ENCODE measurements around the gene SH3PXD2A.

DNA sequence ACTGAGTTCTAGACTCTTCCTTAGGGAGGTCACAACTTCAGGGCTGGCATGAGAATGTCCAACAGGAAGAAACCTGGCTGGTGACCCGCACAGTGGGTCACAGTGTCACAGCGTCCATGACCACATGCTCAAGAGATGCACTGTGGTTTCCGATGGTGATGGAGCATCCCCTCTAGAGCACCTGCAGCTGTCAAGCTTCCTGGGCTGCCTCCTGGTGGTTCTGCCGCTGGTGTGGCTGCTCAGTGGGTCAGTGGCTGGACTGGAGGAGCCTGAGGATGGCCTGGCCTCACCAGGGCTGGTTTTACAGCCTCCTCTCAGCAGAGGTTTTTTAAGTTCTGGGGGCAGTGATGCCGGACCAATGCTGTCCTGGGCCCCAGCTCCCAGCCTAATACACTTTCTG, 149.3 kb downstream of the SH3PXD2A start:
- TF ChIP-seq, protein P1, sequence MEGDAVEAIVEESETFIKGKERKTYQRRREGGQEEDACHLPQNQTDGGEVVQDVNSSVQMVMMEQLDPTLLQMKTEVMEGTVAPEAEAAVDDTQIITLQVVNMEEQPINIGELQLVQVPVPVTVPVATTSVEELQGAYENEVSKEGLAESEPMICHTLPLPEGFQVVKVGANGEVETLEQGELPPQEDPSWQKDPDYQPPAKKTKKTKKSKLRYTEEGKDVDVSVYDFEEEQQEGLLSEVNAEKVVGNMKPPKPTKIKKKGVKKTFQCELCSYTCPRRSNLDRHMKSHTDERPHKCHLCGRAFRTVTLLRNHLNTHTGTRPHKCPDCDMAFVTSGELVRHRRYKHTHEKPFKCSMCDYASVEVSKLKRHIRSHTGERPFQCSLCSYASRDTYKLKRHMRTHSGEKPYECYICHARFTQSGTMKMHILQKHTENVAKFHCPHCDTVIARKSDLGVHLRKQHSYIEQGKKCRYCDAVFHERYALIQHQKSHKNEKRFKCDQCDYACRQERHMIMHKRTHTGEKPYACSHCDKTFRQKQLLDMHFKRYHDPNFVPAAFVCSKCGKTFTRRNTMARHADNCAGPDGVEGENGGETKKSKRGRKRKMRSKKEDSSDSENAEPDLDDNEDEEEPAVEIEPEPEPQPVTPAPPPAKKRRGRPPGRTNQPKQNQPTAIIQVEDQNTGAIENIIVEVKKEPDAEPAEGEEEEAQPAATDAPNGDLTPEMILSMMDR (IDR thresholded peaks at IDR 0.05), result no peak
- TF ChIP-seq POLR2A (IDR thresholded peaks at IDR 0.05), result no peak

All from adrenal gland (tissue), 5 donors.